GM12878 (cell line): Measurements from ENCODE around the gene NOP9. TPM values are rescaled to one million over a fixed set of nuclear protein-coding genes. Genes with fewer than 3 reads are reported as not detected.

ENCODE experiments used
- ATAC-seq: fragments of 200-7000 bp; cut with Tn5 transposase; 3 replicates; pipeline ENCODE4 v1.9.1; 2020; ENCODE audit warnings: mild to moderate bottlenecking, moderate library complexity
- BruUV-seq: library from RNA; stranded (reverse); fragments of 400-500 nt; replicated peaks from 2 replicates; lab custom pipeline; 2021; lab: Mats Ljungman, UMichigan
- CTCF ChIA-PET: fragments of 300-600 bp; sonication (Branson Sonifier 250); formaldehyde crosslinking; extraction: SDS; loops from one replicate; lab custom pipeline; 2021; ENCODE audit warnings: inconsistent platforms; lab: Yijun Ruan, JAX
- POLR2A ChIA-PET: fragments of 350-600 bp; formaldehyde crosslinking; extraction: SDS; loops from one replicate; lab custom pipeline; 2021; ENCODE audit warnings: inconsistent platforms; lab: Charles Lee
- RAD21 ChIA-PET: fragments of 300-600 bp; sonication (Branson Sonifier 250); formaldehyde crosslinking; loops from one replicate; lab custom pipeline; 2023; ENCODE audit warnings: antibody characterized with exemption; ENCODE audit not compliant: unreplicated experiment; lab: Charles Lee
- SMC1A ChIA-PET: fragments of 300-600 bp; sonication (Branson Sonifier 250); formaldehyde crosslinking; loops from one replicate; lab custom pipeline; 2023; ENCODE audit not compliant: unreplicated experiment, uncharacterized antibody; lab: Charles Lee
- DNase-seq: peaks from one replicate; pipeline ENCODE4 v3.0.0-alpha.2; 2011; ENCODE audit warnings: low read depth, low spot score
- FAIRE-seq: peaks from 3 replicates; lab custom pipeline; 2011; peaks lifted over from hg19 to GRCh38; lab: Jason Lieb, UNC
- H2AFZ ChIP-seq: 2 replicates; pipeline ENCODE4 v1.6.0; 2011; ENCODE audit warnings: low read depth, low read length, control low read depth; ENCODE audit not compliant: control insufficient read depth
- H3K27ac ChIP-seq: 2 replicates; pipeline ENCODE4 v1.5.1; 2011; ENCODE audit warnings: control low read depth; ENCODE audit not compliant: control insufficient read depth, insufficient read depth
- H3K27me3 ChIP-seq, 2 experiments: replicated peaks in 1 of 2; 2 replicates each; pipeline versions ENCODE4 v1.6.0 to v1.6.1; 2011; ENCODE audit warnings: low read length in 1 of 2; ENCODE audit not compliant: control insufficient read depth in 2 of 2, insufficient read depth in 2 of 2
- H3K36me3 ChIP-seq, 2 experiments: 2 replicates each; pipeline ENCODE4 v1.5.1; 2011; ENCODE audit warnings: low read length in 1 of 2; ENCODE audit not compliant: control insufficient read depth in 2 of 2, insufficient read depth in 2 of 2
- H3K4me1 ChIP-seq: 2 replicates; pipeline ENCODE4 v1.6.1; 2011; ENCODE audit warnings: mild to moderate bottlenecking, low read length, moderate library complexity, mixed read lengths; ENCODE audit not compliant: control insufficient read depth, insufficient read depth
- H3K4me2 ChIP-seq: 2 replicates; pipeline ENCODE4 v1.6.0; 2011; ENCODE audit warnings: control low read depth; ENCODE audit not compliant: control insufficient read depth, insufficient read depth
- H3K4me3 ChIP-seq: fragments of 200-600 bp; sonication (generic); 2 replicates; pipeline ENCODE4 v1.5.1; 2016
- H3K79me2 ChIP-seq: 2 replicates; pipeline ENCODE4 v1.6.0; 2011; ENCODE audit warnings: low read length; ENCODE audit not compliant: control insufficient read depth, insufficient read depth
- H3K9ac ChIP-seq: 2 replicates; pipeline ENCODE4 v1.8.0; 2011; ENCODE audit warnings: low read length, control low read depth, mixed read lengths; ENCODE audit not compliant: control insufficient read depth, insufficient read depth
- H3K9me3 ChIP-seq: replicated peaks from 3 replicates; pipeline ENCODE4 v1.5.1; 2011; ENCODE audit warnings: mild to moderate bottlenecking, low read length; ENCODE audit not compliant: control insufficient read depth, insufficient read depth
- H4K20me1 ChIP-seq: 2 replicates; pipeline ENCODE4 v1.6.0; 2011; ENCODE audit not compliant: control insufficient read depth, insufficient read depth
- WGBS: methylation state at CpG from one replicate; pipeline ENCODE4 v1.1.6; 2016; ENCODE audit warnings: low lambda C conversion rate; ENCODE audit not compliant: insufficient replicate concordance, insufficient coverage; ENCODE audit errors: missing lambda C conversion rate; 5-methylcytosine and 5-hydroxymethylcytosine counted together
- in situ Hi-C: fragments of 300-500 bp; cut with MboI; formaldehyde crosslinking; loops from 9 replicates; pipeline ENCODE4 v1.14.3; 2018; ENCODE audit warnings: mixed read lengths
- intact Hi-C: fragments of 100-400 bp; cut with micrococcal nuclease; formaldehyde crosslinking; loops from one replicate; pipeline ENCODE4 v1.14.2; 2022; ENCODE audit not compliant: unreplicated experiment
- polyA plus RNA-seq, 11 experiments: library from polyadenylated mRNA; depleted of rRNA in 4 of 11; unstranded in 6 of 11; stranded (reverse) in 5 of 11; fragments of >200 nt; fragmentation: Nextera tagmentation in 4 of 11; fragmentation: Illumina TruSeq in 1 of 11; extraction: Ambion mirVana in 4 of 11; extraction: Trizol in 1 of 11; gene quantifications; 1 replicate in 1 of 11; 2 replicates in 10 of 11; pipeline versions ENCODE4 v1.2.1 to v1.2.3, GENCODE V29; 2011 to 2016; ENCODE audit warnings: inconsistent platforms in 2 of 11, missing spikeins in 2 of 11, low read depth in 1 of 11
- total RNA-seq, 4 experiments: library from RNA; depleted of rRNA in 3 of 4; stranded (reverse); fragments of >200 nt in 3 of 4; fragmentation: Illumina TruSeq in 1 of 4; extraction: Trizol in 1 of 4; gene quantifications; 2 replicates each; pipeline versions ENCODE4 v1.2.1 to v1.2.3, GENCODE V29; 2013 to 2021
- TF ChIP-seq, protein P1 (sequence below): fragments of 450-650 bp; IDR thresholded peaks from 2 replicates; pipeline ENCODE4 v1.6.1; 2016; ENCODE audit warnings: mild to moderate bottlenecking, moderate library complexity, borderline replicate concordance

Gene NOP9
- total and polyA plus RNA-seq, 10 of the 15 experiments (the other 5 are each of a cell fraction or from before 2014, with no cell fraction given): 2.4 to 43.9 (median 20.3) TPM

DNA sequence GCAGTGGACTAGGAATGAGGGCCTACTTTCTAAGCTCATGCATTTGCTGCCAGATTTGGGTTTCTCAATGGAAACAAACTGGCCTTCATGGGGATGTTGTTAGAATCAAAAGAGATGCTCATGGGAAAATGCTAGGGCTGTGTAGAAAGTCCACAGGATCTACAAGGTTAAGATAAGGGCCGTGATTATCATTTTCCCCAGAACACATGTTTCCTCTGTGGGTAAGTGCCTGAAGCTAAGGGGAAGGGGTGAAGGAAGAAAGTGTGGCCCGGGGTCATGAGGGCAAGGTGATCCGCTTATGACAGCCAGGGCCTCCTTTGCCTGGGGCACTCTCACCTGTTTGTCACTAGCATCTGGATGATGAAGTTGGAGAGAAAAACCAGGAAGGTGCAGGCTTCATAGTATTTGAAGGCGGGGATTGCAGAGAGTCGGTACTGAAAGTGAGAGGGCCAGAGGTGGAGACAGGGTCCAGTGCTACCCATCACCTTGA is 25.4 kb downstream of the NOP9 start:
- DNase-seq: no peak
- Histone ChIP-seq H3K9ac (no peak overlapping the region), H3K79me2 (no peaks in the 10 kb centered on the region), H3K4me3 (no peak overlapping the region), H3K4me2 (no peak overlapping the region), H2AFZ (no peak overlapping the region), H3K27ac (no peak overlapping the region), H3K9me3 (no peaks in the 10 kb centered on the region), H3K36me3 (no peaks in the 10 kb centered on the region), H3K27me3 (no peaks in the 10 kb centered on the region), H3K4me1 (no peaks in the 10 kb centered on the region), H4K20me1 (no peaks in the 10 kb centered on the region)
- TF ChIP-seq, protein P1, sequence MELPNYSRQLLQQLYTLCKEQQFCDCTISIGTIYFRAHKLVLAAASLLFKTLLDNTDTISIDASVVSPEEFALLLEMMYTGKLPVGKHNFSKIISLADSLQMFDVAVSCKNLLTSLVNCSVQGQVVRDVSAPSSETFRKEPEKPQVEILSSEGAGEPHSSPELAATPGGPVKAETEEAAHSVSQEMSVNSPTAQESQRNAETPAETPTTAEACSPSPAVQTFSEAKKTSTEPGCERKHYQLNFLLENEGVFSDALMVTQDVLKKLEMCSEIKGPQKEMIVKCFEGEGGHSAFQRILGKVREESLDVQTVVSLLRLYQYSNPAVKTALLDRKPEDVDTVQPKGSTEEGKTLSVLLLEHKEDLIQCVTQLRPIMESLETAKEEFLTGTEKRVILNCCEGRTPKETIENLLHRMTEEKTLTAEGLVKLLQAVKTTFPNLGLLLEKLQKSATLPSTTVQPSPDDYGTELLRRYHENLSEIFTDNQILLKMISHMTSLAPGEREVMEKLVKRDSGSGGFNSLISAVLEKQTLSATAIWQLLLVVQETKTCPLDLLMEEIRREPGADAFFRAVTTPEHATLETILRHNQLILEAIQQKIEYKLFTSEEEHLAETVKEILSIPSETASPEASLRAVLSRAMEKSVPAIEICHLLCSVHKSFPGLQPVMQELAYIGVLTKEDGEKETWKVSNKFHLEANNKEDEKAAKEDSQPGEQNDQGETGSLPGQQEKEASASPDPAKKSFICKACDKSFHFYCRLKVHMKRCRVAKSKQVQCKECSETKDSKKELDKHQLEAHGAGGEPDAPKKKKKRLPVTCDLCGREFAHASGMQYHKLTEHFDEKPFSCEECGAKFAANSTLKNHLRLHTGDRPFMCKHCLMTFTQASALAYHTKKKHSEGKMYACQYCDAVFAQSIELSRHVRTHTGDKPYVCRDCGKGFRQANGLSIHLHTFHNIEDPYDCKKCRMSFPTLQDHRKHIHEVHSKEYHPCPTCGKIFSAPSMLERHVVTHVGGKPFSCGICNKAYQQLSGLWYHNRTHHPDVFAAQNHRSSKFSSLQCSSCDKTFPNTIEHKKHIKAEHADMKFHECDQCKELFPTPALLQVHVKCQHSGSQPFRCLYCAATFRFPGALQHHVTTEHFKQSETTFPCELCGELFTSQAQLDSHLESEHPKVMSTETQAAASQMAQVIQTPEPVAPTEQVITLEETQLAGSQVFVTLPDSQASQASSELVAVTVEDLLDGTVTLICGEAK: no peak
- FAIRE-seq: no peak
- BruUV-seq: no TSS peak
- WGBS: 55% methylated on average over 5 of the region's 5 CpGs
- ChIA-PET CTCF (interaction anchor here (0.8 to 1.8 kb wide), 5 partner anchors 15 to 112 kb away, joined by 3 to 13 read pairs (median 3); partner anchors contain the start of genes CIDEB and RIPK3), POLR2A (interaction anchor here (0.6 kb wide), 1 partner anchor 196 kb away, joined by 4 read pairs; no protein-coding TSS in a partner anchor), RAD21 (interaction anchor here (1.2 to 1.6 kb wide), 3 partner anchors 17 to 107 kb away, joined by 3 to 6 read pairs (median 3); partner anchors contain the start of gene TINF2), SMC1A (interaction anchor here (1.2 kb wide), 1 partner anchor 106 kb away, joined by 3 read pairs; no protein-coding TSS in a partner anchor)
- ATAC-seq: no peak
- in situ Hi-C loops: no loop called here
- intact Hi-C loops: no loop called here
